HG03280 (cell line): ENCODE data around the gene CFTR.
"Not testable (repeated sequence)": the region's sequence is repeated elsewhere in the genome, so short reads cannot be mapped to it uniquely, and the experiment has no call there.

ENCODE experiments used
- ATAC-seq: cut with Tn5 transposase; IDR thresholded peaks from one replicate; pipeline ENCODE4 v1.9.1; 2021; ENCODE audit warnings: mild to moderate bottlenecking, moderate library complexity; ENCODE audit not compliant: unreplicated experiment

CFTR gene

DNA sequence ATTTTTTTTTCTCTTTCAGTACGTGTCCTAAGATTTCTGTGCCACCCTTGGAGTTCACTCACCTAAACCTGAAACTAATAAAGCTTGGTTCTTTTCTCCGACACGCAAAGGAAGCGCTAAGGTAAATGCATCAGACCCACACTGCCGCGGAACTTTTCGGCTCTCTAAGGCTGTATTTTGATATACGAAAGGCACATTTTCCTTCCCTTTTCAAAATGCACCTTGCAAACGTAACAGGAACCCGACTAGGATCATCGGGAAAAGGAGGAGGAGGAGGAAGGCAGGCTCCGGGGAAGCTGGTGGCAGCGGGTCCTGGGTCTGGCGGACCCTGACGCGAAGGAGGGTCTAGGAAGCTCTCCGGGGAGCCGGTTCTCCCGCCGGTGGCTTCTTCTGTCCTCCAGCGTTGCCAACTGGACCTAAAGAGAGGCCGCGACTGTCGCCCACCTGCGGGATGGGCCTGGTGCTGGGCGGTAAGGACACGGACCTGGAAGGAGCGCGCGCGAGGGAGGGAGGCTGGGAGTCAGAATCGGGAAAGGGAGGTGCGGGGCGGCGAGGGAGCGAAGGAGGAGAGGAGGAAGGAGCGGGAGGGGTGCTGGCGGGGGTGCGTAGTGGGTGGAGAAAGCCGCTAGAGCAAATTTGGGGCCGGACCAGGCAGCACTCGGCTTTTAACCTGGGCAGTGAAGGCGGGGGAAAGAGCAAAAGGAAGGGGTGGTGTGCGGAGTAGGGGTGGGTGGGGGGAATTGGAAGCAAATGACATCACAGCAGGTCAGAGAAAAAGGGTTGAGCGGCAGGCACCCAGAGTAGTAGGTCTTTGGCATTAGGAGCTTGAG, at the start of gene CFTR:
Gene CFTR, plus strand, starts transcription at position 801 of the 830 bp plus-strand sequence. CDS start 70 bp downstream, outside the sequence.
- ATAC-seq: no peak

GRCh38 chr7:117435475-117436043, 44.3 kb upstream of the CFTR start:
- peak; percentile 82 for ATAC-seq

DNA sequence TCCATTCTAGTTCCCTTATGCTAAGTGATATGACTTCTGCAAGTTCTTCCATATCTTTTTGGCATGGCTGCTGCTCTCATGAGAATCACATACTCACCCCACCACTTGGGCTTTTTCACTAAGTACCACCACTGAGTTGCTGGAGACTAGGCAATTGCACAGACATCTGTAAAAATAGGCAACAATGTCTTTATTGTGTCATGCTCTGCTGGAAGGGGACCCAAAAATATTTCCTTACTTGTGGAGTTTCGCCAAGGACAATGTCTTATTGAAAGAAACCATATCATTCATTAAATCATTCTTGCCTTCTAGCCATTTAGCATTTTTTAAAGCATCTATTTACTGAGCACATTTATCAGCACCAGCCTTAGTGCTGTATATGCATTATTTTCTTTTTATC, 35.2 kb upstream of the CFTR start:
- no peak for ATAC-seq

DNA sequence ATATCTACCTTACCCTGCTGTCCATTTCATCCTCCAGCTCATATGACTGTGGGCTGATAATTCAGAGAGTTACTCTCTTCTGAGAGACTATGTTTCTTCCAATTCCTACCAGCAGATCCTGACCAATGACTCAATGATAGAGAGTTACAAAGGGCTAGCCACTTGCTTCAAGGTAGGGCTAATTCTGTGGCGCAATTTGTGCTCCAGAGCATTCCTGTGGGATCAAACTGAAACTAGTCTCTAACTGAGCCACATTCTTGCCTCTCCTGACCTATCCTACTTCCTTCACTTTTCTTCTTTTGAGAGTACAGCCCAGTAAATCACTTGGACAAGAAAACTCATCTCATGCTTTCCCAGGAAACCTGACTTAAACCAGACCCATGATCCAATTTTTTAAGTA, 34.6 kb upstream of the CFTR start:
- no peak for ATAC-seq

DNA sequence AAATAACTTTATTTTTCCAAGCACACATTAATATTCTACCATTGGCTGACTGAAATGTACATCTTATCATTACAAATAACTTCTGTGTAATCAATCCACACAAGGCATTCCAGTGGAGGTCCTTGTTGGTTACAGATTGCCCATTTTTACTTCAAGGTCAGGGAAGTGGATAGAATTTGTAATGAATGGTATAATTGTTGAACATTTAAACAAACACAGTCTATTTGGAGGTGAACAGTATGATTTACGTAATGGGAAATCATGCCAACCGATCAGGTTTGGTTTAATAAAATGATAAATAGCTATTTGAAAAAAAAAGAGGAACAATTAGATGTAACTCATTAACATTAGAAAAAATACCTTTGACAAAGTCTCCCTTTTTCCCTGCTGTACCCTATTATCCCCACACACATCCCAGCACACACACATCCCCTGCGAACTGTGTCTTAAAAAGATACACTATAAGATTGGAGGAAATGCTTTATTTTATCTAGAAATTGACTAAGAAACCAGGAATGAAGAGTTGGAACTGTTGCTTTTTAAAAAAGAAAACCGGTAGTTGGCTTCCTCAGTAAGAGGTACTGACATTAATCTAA, 33.5 kb upstream of the CFTR start:
- ATAC-seq: no peak

- no peak for ATAC-seq
Observed at GRCh38 chr7:117448655-117449054, 31.2 kb upstream of the CFTR start.

GRCh38 chr7:117458977-117459583, 20.7 kb upstream of the CFTR start:
- ATAC-seq: no peak

DNA sequence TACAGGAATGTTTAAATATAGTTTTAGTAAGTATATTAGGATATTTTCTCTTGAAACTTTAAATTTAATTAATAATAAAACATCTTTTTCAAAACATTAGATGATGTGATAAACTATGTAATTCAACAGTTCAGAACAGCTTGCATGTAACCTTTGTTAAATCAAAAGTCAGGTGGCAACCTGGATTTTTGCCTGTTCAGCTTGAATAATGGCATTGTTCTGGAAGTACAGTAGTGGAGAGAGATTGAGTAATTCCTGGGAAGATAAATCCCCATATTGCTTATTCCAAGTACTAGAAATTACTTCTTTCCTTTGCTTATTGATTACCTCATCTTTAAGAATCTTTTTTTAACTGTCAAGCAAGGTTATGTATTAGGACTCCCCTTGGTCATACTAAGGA, 20.1 kb upstream of the CFTR start:
- no peak for ATAC-seq

DNA sequence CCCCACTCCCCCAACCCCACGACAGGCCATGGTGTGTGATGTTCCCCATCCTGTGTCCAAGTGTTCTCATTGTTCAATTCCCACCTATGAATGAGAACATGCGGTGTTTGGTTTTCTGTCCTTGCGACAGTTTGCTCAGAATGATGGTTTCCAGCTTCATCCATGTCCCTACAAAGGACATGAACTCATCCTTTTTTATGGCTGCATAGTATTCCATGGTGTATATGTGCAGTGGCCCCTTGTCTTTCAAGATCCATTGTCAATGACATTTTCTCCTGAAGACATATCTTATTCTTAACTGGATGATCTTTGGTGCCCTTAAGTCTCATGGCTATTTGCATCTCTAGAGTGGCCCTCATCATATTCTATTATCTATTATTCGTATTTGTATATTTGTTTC, 19.0 kb upstream of the CFTR start:
- not testable (repeated sequence) for ATAC-seq

- ATAC-seq: no peak
Observed at GRCh38 chr7:117468174-117468573, 11.7 kb upstream of the CFTR start.

GRCh38 chr7:117470777-117471176, 9.0 kb upstream of the CFTR start:
- no peak for ATAC-seq

DNA sequence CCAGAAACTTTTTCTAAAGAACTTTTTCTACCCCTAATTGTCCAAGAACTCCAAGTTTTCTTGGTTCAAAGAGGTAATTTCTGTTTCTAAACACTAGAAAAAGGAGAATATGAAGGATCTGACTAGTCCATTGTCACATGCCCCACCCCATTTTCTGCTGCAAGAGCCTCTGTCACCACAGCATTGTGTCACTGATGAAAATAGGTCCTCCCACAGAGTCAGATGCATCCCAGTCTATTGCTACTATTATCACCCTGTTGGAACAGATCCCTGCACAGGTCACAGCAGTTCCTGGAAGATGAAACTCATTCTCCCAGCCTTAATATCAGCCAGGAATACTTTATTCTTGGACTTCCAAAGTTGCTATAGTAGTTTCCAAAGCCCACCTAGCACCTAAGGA, 7.5 kb upstream of the CFTR start:
- ATAC-seq: no peak

DNA sequence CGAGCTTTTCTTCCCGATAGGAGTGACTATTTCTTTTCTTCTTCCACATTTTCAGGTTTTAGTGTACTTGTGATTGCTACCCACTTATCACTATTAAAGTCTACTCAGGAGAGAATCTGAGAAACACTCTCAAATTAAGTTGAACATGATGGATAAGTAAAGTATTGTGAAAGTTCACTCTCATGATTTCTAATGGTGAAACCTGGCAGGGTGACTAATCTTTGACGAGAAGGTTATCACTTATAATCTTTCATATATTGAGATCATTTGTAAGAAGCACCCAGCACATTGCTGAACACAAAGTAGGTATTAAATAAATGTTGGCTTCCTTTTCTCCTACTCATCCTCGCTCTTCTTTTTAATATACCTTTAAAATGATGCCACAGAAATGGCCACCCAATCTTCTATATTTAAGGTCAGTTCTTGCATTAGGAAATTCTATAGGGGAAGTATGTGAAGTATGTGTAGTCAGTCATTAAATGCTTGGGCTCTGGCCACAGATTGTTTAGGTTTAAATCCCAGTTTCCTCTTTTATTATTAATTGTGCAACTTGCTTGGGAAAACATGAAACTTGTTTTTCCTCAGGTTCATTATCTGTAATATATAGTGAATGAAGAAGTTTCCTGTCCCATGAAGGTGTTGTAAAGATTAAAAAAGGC, 3.1 kb upstream of the CFTR start:
- ATAC-seq: no peak

GRCh38 chr7:117478836-117479224, 995 bp upstream of the CFTR start:
- ATAC-seq: no peak

DNA sequence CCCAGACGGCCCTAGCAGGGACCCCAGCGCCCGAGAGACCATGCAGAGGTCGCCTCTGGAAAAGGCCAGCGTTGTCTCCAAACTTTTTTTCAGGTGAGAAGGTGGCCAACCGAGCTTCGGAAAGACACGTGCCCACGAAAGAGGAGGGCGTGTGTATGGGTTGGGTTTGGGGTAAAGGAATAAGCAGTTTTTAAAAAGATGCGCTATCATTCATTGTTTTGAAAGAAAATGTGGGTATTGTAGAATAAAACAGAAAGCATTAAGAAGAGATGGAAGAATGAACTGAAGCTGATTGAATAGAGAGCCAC, 184 bp downstream of the CFTR start:
- no peak for ATAC-seq

DNA sequence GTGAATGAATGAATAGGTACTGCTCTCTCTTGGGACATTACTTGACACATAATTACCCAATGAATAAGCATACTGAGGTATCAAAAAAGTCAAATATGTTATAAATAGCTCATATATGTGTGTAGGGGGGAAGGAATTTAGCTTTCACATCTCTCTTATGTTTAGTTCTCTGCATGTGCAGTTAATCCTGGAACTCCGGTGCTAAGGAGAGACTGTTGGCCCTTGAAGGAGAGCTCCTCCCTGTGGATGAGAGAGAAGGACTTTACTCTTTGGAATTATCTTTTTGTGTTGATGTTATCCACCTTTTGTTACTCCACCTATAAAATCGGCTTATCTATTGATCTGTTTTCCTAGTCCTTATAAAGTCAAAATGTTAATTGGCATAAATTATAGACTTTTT, 1.2 kb downstream of the CFTR start:
- no peak for ATAC-seq

GRCh38 chr7:117485118-117485620, 5.3 kb downstream of the CFTR start:
- ATAC-seq: no peak

- no peak for ATAC-seq
Observed at GRCh38 chr7:117489016-117489415, 9.2 kb downstream of the CFTR start.

DNA sequence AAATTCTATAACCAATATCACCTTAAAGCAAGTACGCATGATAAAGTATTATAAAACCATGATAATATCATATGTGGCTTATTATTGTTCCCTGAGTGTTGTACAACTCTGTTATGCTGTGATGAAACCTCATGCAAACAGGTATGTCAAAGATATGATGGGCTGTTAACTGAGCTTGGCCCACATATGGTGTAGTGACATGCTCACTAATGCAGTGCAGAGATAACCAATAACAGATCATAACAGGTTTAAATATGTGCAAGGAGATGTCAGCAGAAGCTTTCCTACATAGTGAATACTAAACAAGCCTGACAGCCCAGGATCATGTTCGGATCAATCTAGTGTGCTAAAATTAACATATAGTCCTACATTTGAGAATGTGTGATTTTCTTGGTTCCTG, 9.6 kb downstream of the CFTR start:
- no peak for ATAC-seq

- no peak for ATAC-seq
Observed at GRCh38 chr7:117489911-117490310, 10.1 kb downstream of the CFTR start.

DNA sequence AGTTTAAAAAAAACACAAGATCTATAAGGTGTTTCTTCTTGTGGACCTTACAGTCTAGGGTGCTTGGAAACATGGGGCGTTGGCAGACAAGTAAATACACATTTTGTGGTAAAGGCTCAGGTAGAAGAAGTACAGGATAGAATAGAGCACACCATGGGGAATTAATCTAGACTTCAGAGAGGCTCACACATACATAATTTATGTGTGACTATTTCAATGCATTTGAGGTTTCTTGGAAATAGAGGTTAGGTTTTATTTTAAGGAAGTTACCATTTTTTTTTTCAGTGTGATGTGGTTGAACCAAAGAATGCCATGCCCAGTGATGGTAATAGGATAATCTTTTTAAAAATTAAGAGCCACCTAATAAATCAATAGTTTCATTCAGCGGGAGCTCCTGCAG, 12.8 kb downstream of the CFTR start:
- ATAC-seq: no peak
